OCI-LY1 (cell line): ENCODE results near the gene SGO2.

Experiments used
- H2AFZ ChIP-seq: fragments of 200-600 bp; sonication (generic), shearing (Covaris generic); 2 replicates; pipeline ENCODE4 v1.6.0; 2014; ENCODE audit warnings: antibody characterized with exemption, mild to moderate bottlenecking, low read length
- H3F3A ChIP-seq: fragments of 200-600 bp; sonication (generic), shearing (Covaris generic); 2 replicates; pipeline ENCODE4 v1.6.0; 2014; ENCODE audit warnings: mild to moderate bottlenecking, antibody characterized with exemption, low read length, moderate library complexity; ENCODE audit not compliant: insufficient read depth
- H3K27ac ChIP-seq: fragments of 200-600 bp; sonication (generic); 2 replicates; pipeline ENCODE4 v1.5.1; 2014; ENCODE audit warnings: low read length, mixed run types, mild to moderate bottlenecking, low read depth; ENCODE audit not compliant: poor library complexity, severe bottlenecking
- H3K27me3 ChIP-seq: fragments of 200-600 bp; sonication (generic); 2 replicates; pipeline ENCODE4 v1.6.0; 2014; ENCODE audit warnings: antibody characterized with exemption, mild to moderate bottlenecking, low read length, moderate library complexity; ENCODE audit not compliant: insufficient read depth
- H3K36me3 ChIP-seq: fragments of 200-600 bp; sonication (generic); 2 replicates; pipeline ENCODE4 v1.6.1; 2014; ENCODE audit warnings: mild to moderate bottlenecking, antibody characterized with exemption, low read length, moderate library complexity, mixed read lengths; ENCODE audit not compliant: insufficient read depth
- H3K4me1 ChIP-seq: fragments of 200-600 bp; sonication (generic); 2 replicates; pipeline ENCODE4 v1.5.1; 2014; ENCODE audit warnings: mild to moderate bottlenecking, low read length, moderate library complexity; ENCODE audit not compliant: insufficient read depth, severe bottlenecking
- H3K4me2 ChIP-seq: fragments of 200-600 bp; sonication (generic), shearing (Covaris generic); 2 replicates; pipeline ENCODE4 v1.6.1; 2014; ENCODE audit warnings: low read length
- H3K4me3 ChIP-seq: fragments of 200-600 bp; sonication (generic); 2 replicates; pipeline ENCODE4 v1.5.1; 2014; ENCODE audit warnings: low read length, low read depth, mild to moderate bottlenecking, mixed read lengths; ENCODE audit not compliant: poor library complexity, severe bottlenecking
- H3K79me2 ChIP-seq: fragments of 200-600 bp; shearing (Covaris generic); 2 replicates; pipeline ENCODE4 v1.6.1; 2016; ENCODE audit warnings: mixed run types, low read length, mixed read lengths; ENCODE audit not compliant: insufficient read depth
- H3K9ac ChIP-seq: fragments of 200-600 bp; sonication (generic), shearing (Covaris generic); 2 replicates; pipeline ENCODE4 v1.6.1; 2014; ENCODE audit warnings: mild to moderate bottlenecking, low read length, mixed read lengths
- H3K9me2 ChIP-seq: fragments of 200-600 bp; sonication (generic), shearing (Covaris generic); 2 replicates; pipeline ENCODE4 v1.6.1; 2014; ENCODE audit warnings: low read depth, mild to moderate bottlenecking, low read length, mixed read lengths
- H3K9me3 ChIP-seq: fragments of 200-600 bp; shearing (Covaris generic); 2 replicates; pipeline ENCODE4 v1.6.1; 2014; ENCODE audit warnings: low read length, mixed read lengths
- H4K20me1 ChIP-seq: fragments of 200-600 bp; sonication (generic), shearing (Covaris generic); 2 replicates; pipeline ENCODE4 v1.6.0; 2016; ENCODE audit warnings: mild to moderate bottlenecking, low read length; ENCODE audit not compliant: insufficient read depth
- EZH2 ChIP-seq: fragments of 200-600 bp; sonication (generic), shearing (Covaris generic); IDR thresholded peaks from 2 replicates; pipeline ENCODE4 v1.8.0; 2017; ENCODE audit warnings: borderline replicate concordance, mixed run types, mild to moderate bottlenecking, antibody characterized with exemption, low read length, moderate library complexity, mixed read lengths
- TF ChIP-seq, protein P1 (sequence below): fragments of 200-600 bp; sonication (generic), shearing (Covaris generic); IDR thresholded peaks from 2 replicates; pipeline ENCODE4 v1.5.1; 2017; ENCODE audit warnings: mild to moderate bottlenecking, antibody characterized with exemption, low read length, moderate library complexity, mixed read lengths

Gene SGO2

DNA sequence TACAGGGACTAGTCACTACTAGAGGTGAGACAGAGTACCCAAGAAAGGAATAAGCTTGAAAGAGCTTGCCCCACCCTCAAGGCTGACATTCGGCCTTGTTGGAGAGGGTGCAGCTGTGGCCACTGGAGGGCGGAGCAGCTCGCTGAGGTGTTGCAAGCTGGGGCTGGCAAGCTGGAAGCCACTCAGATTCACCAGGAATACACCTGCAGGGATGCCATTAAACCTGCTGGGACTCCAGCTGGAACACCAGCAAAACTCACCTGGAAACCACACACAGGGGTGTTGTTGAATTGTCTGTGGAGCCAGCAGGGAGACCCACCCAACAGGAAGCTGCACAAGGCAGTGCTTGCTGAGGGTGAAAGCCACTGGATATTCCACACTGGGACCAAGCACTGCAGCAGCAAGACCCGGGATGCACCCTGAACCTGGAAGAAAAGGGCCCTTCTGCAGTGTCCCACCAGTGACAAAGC is 42.2 kb upstream of the SGO2 start:
- H3K4me2 ChIP-seq: no peak overlapping the region
- H3K4me1 ChIP-seq: peaks cover 8% of the 10 kb centered on the region
- H3K27ac ChIP-seq: no peak overlapping the region
- no peaks in the 10 kb centered on the region for H3F3A ChIP-seq
- no peaks in the 10 kb centered on the region for H3K27me3 ChIP-seq
- H3K4me3 ChIP-seq: no peak overlapping the region
- no peak overlapping the region for H2AFZ ChIP-seq
- H4K20me1 ChIP-seq: no peaks in the 10 kb centered on the region
- H3K79me2 ChIP-seq: no peaks in the 10 kb centered on the region
- H3K9me3 ChIP-seq: no peaks in the 10 kb centered on the region
- H3K9me2 ChIP-seq: no peaks in the 10 kb centered on the region
- H3K9ac ChIP-seq: no peak overlapping the region
- no peak for TF ChIP-seq EZH2
- TF ChIP-seq, protein P1, sequence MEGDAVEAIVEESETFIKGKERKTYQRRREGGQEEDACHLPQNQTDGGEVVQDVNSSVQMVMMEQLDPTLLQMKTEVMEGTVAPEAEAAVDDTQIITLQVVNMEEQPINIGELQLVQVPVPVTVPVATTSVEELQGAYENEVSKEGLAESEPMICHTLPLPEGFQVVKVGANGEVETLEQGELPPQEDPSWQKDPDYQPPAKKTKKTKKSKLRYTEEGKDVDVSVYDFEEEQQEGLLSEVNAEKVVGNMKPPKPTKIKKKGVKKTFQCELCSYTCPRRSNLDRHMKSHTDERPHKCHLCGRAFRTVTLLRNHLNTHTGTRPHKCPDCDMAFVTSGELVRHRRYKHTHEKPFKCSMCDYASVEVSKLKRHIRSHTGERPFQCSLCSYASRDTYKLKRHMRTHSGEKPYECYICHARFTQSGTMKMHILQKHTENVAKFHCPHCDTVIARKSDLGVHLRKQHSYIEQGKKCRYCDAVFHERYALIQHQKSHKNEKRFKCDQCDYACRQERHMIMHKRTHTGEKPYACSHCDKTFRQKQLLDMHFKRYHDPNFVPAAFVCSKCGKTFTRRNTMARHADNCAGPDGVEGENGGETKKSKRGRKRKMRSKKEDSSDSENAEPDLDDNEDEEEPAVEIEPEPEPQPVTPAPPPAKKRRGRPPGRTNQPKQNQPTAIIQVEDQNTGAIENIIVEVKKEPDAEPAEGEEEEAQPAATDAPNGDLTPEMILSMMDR: peak; percentile 77
- H3K36me3 ChIP-seq: no peaks in the 10 kb centered on the region

DNA sequence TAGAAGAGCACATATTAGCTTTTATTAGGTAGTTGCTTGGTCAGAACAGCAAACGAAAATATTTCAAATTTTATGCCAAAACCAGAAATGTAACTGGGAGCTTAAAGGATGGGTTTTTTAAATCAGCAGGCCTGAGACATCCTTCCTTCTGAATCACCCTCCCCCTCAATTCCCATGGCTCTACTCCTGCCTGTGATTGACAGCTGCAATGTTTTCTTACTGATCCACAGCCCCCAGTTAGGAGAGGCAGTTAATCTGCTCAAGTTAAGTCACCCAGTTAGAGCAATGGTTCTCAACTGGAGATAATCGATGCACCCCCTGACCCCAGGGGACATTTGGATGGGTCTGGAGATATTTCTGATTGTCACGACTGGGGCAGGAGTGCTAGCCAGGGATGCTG is 41.1 kb upstream of the SGO2 start:
- Histone ChIP-seq H3K4me2 (no peak overlapping the region), H3K9me2 (no peaks in the 10 kb centered on the region), H4K20me1 (no peaks in the 10 kb centered on the region), H3F3A (no peaks in the 10 kb centered on the region), H3K4me1 (peaks cover 5% of the 10 kb centered on the region), H2AFZ (no peak overlapping the region), H3K27me3 (no peaks in the 10 kb centered on the region), H3K9ac (no peak overlapping the region), H3K36me3 (peaks cover 6% of the 10 kb centered on the region), H3K27ac (no peak overlapping the region), H3K79me2 (no peaks in the 10 kb centered on the region), H3K9me3 (no peaks in the 10 kb centered on the region), H3K4me3 (no peak overlapping the region)
- TF ChIP-seq EZH2: no peak
- TF ChIP-seq, protein P1: no peak

DNA sequence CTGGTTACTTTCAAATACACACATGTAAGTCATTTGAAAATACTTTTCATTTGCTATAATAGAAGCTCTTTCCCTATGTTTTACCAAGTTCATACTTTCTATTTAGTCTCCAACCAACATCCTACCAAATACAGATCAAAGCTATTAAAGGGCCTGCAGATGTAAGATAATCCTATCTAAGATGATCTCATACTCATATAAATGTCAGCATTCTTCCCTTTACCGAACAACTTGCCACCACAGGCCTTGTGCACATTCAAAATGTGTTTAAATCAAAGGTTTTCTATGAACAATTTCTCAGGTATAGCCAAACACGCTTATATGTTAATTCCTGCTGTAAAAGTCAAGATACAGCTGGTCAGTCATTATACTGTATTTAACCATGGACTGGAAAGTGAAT is 39.5 kb upstream of the SGO2 start:
- Histone ChIP-seq H2AFZ (no peak overlapping the region), H4K20me1 (no peaks in the 10 kb centered on the region), H3K9ac (no peak overlapping the region), H3K79me2 (no peaks in the 10 kb centered on the region), H3K9me2 (no peaks in the 10 kb centered on the region), H3K4me2 (no peak overlapping the region), H3K4me3 (no peak overlapping the region), H3K9me3 (no peaks in the 10 kb centered on the region), H3K27ac (no peak overlapping the region), H3F3A (no peaks in the 10 kb centered on the region), H3K4me1 (no peaks in the 10 kb centered on the region), H3K36me3 (peaks cover 22% of the 10 kb centered on the region), H3K27me3 (no peaks in the 10 kb centered on the region)
- TF ChIP-seq EZH2: no peak
- TF ChIP-seq, protein P1: no peak
